ENCODE results near the gene MFSD2B. TPM values are rescaled to one million over a fixed set of nuclear protein-coding genes. Genes with fewer than 3 reads are reported as not detected.

The MFSD2B gene
- total RNA-seq, 1 donor from 2014 or later = not detected

DNA sequence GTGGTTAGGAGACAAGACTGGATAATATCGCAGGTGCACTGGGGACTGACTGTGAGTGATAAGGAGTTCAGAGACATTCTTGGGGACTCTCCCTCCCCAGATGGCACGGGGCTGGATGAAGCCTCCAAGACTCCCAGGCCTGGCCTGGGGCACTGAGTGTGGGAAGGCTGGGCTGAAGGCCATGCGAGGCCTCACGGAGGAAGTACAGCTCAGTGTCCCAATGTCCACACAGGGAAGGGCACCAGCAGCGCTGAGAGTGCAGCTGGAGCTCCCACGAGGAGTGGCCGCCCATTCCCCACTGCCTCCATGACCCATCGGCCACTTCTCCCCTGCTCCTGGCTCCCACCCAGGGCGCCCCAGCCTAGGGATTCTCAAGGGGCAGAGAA is 6.5 kb downstream of the MFSD2B start:
- no peak for DNase-seq (ENCODE audit: low spot score in 2 of 2)

DNA sequence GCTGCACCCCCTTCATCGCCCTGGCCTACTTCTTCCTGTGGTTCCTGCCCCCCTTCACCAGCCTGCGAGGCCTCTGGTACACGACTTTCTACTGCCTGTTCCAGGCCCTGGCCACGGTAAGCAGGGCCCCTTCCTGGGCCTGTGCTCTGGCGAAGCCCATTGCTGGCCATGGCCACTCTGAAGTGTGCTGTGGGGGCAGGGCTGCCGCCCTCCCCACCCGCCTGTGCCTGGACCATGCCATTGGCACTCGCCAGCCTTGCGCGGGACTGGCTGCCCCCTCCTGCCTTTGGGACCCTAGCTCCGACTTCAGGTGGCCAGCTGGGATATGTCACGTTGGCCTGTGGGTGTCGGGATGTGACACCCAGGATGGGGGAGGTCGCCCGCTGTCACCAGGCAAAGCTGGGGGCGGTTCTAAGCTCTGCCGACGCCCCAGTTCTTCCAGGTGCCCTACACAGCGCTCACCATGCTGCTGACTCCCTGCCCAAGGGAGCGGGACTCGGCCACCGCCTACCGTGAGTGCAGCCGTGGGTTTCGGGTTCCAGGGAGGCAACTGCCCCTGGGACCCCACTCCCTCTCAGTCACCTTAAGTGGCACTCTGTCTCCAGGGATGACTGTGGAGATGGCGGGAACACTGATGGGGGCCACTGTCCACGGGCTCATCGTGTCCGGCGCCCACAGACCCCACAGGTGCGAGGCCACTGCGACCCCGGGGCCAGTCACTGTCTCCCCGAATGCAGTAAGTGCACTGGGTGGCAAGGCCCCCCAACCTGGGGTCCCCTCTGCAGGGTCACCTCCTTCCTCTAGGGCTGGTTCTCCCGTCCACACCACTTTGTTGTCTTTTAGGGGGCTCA is 7.2 kb downstream of the MFSD2B start:
- H3K4me3 ChIP-seq = no peak overlapping the region
- H3K36me3 ChIP-seq = no peaks in the 10 kb centered on the region
- no peak for DNase-seq (ENCODE audit: low spot score in 2 of 2)
- TF ChIP-seq, protein P1, sequence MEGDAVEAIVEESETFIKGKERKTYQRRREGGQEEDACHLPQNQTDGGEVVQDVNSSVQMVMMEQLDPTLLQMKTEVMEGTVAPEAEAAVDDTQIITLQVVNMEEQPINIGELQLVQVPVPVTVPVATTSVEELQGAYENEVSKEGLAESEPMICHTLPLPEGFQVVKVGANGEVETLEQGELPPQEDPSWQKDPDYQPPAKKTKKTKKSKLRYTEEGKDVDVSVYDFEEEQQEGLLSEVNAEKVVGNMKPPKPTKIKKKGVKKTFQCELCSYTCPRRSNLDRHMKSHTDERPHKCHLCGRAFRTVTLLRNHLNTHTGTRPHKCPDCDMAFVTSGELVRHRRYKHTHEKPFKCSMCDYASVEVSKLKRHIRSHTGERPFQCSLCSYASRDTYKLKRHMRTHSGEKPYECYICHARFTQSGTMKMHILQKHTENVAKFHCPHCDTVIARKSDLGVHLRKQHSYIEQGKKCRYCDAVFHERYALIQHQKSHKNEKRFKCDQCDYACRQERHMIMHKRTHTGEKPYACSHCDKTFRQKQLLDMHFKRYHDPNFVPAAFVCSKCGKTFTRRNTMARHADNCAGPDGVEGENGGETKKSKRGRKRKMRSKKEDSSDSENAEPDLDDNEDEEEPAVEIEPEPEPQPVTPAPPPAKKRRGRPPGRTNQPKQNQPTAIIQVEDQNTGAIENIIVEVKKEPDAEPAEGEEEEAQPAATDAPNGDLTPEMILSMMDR (IDR thresholded peaks at IDR 0.05) = no peak
- no peaks in the 10 kb centered on the region for H3K9me3 ChIP-seq
- no peaks in the 10 kb centered on the region for H3K4me1 ChIP-seq
- no peaks in the 10 kb centered on the region for H3K27me3 ChIP-seq
- no peak overlapping the region for H3K27ac ChIP-seq
- intact Hi-C loops (cut with DNase I) = no loop called here

More for the DNA sequence above, 6.5 kb downstream of the MFSD2B start:
- H3K9me3 ChIP-seq = no peaks in the 10 kb centered on the region
- intact Hi-C loops (cut with DNase I) = no loop called here
- no peaks in the 10 kb centered on the region for H3K36me3 ChIP-seq
- H3K4me3 ChIP-seq = no peak overlapping the region
- H3K27me3 ChIP-seq = no peaks in the 10 kb centered on the region
- TF ChIP-seq, protein P1 (IDR thresholded peaks at IDR 0.05) = no peak
- H3K27ac ChIP-seq = no peak overlapping the region
- H3K4me1 ChIP-seq = no peaks in the 10 kb centered on the region

DNA sequence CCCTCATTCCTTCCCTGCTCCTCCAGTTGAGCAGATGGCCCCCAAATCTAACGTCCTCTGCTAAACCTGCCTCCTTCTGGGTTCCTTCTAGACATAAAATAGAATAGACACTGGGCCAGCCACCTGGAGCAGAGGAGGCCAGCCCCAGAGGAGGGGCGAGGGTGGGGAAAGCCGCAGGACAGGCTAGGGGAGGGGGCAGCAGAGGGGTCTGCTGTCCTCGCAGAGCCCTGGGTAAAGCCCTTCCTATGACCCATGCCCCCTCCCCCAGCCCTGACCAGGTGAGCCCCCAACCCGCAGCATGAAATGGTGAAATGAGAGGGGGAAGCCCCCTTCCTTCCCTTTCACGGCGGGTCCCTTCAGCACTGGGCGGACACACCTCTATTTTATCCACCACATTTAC is 7.8 kb downstream of the MFSD2B start:
- TF ChIP-seq, protein P1 (IDR thresholded peaks at IDR 0.05) = no peak
- peaks cover 0 to under 1% of the 10 kb centered on the region in 2 donors for H3K36me3 ChIP-seq
- no peaks in the 10 kb centered on the region for H3K4me1 ChIP-seq
- no peaks in the 10 kb centered on the region for H3K27me3 ChIP-seq
- intact Hi-C loops (cut with DNase I) = no loop called here
- no peak overlapping the region for H3K4me3 ChIP-seq
- no peak for DNase-seq (ENCODE audit: low spot score in 2 of 2)
- H3K27ac ChIP-seq = no peak overlapping the region
- no peaks in the 10 kb centered on the region for H3K9me3 ChIP-seq

DNA sequence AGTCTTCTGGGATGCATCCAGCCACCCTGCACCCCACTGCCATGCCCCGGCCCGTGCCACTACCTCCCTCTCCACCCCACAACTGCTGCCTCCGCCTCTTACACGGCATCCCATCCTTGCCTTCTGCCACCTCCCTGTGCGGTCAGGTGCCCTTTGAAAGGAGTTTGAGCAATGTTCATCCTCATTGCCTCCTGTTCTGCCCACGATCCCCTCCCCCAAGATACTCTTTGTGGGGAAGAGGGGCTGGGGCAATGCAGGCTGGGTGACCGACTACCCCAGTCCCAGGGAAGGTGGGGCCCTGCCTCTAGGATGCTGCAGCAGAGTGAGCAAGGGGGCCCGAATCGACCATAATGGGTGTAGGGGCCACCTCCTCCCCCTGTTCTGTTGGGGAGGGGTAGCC is 8.4 kb downstream of the MFSD2B start:
- TF ChIP-seq, protein P1 (IDR thresholded peaks at IDR 0.05) = no peak
- intact Hi-C loops (cut with DNase I) = no loop called here
- DNase-seq (ENCODE audit: low spot score in 2 of 2) = no peak
- Histone ChIP-seq H3K4me3 (no peak overlapping the region), H3K36me3 (peaks cover 5 to 6% of the 10 kb centered on the region in 2 donors), H3K27me3 (no peaks in the 10 kb centered on the region), H3K27ac (no peak overlapping the region), H3K4me1 (no peaks in the 10 kb centered on the region), H3K9me3 (no peaks in the 10 kb centered on the region)

DNA sequence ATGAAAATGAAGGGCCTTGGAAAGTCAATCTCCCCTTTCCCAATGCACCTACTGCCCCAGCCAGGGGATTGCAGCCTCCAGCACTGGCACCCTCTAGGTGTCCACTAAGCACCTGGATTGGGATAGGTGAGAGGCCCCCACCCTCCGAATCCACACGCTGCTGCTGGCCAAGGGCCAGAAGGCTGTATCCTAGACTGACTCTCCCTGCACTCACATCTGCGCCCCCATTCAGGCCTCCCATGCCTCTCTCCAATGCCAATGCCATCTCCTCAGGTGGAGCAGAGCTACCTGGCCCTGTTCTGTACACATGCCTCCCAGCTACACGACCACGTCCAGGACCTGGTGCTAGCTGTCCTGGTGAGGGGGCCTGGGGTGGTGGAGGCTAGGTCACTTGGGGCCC is 9.8 kb downstream of the MFSD2B start:
- TF ChIP-seq, protein P1 (IDR thresholded peaks at IDR 0.05) = no peak
- intact Hi-C loops (cut with DNase I) = no loop called here
- Histone ChIP-seq H3K27ac (no peak overlapping the region), H3K27me3 (no peaks in the 10 kb centered on the region), H3K9me3 (no peaks in the 10 kb centered on the region), H3K4me1 (no peaks in the 10 kb centered on the region), H3K36me3 (peaks cover 7 to 13% of the 10 kb centered on the region in 2 donors), H3K4me3 (no peak overlapping the region)
- no peak for DNase-seq (ENCODE audit: low spot score in 2 of 2)

Measured in ascending aorta (tissue), 2 donors.